ENCODE measurements around the gene FBXO22. TPM values are rescaled to one million over a fixed set of nuclear protein-coding genes. Genes with fewer than 3 reads are reported as not detected.
"Not testable (repeated sequence)": the region's sequence is repeated elsewhere in the genome, so short reads cannot be mapped to it uniquely, and the experiment has no call there.

Gene FBXO22
- total RNA-seq, 4 donors from 2014 or later: 8.0 to 26.9 (median 18.5) TPM

DNA sequence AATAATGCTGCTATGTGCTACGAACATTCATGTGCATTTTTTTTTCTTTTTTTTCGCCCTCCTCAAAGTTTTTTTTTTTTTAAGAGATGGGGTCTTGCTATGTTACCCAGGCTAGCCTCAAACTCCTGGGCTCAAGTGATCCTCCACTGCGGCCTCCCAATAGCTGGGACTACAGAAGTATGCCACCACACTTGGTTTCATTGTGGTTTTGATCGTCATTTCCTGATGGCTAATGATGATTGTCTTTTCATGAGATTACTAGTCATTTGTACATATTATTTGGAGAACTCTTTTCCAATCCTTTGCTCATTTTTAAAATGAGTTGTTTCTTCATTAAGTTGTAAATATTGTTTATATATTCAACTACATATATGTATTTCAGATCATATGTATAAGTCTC, 48.8 kb downstream of the FBXO22 start:
- Histone ChIP-seq H3K27ac (no peak overlapping the region), H3K4me1 (no peaks in the 10 kb centered on the region), H3K4me3 (no peak overlapping the region), H3K9me3 (no peaks in the 10 kb centered on the region), H3K36me3 (no peaks in the 10 kb centered on the region), H3K27me3 (peaks cover 26% of the 10 kb centered on the region)
- DNase-seq: no peak
- in situ Hi-C loops (cut with MboI; ENCODE audit: low pct_ligation_motif_present in 1 of 4, low pct_unique_long_range_greater_than_20kb in 1 of 4, low sequenced_read_pairs in 3 of 4): no loop called here
- intact Hi-C loops (cut with DNase I; ENCODE audit: low total_unique reads): no loop called here
- TF ChIP-seq POLR2AphosphoS5 (IDR thresholded peaks at IDR 0.05) (no peak), EP300 (IDR thresholded peaks at IDR 0.05; ENCODE audit: low read depth) (no peak), POLR2A (IDR thresholded peaks at IDR 0.05) (no peak)
- TF ChIP-seq, protein P1, sequence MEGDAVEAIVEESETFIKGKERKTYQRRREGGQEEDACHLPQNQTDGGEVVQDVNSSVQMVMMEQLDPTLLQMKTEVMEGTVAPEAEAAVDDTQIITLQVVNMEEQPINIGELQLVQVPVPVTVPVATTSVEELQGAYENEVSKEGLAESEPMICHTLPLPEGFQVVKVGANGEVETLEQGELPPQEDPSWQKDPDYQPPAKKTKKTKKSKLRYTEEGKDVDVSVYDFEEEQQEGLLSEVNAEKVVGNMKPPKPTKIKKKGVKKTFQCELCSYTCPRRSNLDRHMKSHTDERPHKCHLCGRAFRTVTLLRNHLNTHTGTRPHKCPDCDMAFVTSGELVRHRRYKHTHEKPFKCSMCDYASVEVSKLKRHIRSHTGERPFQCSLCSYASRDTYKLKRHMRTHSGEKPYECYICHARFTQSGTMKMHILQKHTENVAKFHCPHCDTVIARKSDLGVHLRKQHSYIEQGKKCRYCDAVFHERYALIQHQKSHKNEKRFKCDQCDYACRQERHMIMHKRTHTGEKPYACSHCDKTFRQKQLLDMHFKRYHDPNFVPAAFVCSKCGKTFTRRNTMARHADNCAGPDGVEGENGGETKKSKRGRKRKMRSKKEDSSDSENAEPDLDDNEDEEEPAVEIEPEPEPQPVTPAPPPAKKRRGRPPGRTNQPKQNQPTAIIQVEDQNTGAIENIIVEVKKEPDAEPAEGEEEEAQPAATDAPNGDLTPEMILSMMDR (IDR thresholded peaks at IDR 0.05): no peak
- WGBS, 2 donors (ENCODE audit: low coverage in 1 of 2): 74 to 84% methylated on average over 4 of the region's 4 CpGs

DNA sequence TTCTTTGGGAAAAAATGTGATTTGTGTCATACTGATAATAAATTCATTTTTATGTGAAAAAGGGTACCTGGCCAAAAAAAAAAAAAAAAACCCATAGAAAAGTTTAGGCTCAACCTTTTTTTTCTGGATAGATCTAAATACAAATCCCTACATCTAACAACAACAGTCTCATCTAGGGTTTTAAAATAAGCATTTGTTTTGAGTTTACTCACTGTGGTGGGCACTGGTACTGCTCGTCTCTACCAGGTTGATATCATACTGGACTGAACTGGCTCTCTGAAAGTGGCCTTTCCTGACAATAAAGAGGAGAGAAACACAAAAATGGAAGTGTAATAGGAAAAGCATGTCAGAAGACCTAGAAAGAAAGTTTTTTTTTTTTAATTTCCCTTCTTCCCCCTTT, 52.0 kb downstream of the FBXO22 start:
- in situ Hi-C loops (cut with MboI; ENCODE audit: low pct_ligation_motif_present in 1 of 4, low pct_unique_long_range_greater_than_20kb in 1 of 4, low sequenced_read_pairs in 3 of 4) (no loop called here), intact Hi-C loops (cut with DNase I; ENCODE audit: low total_unique reads) (no loop called here)
- no peaks in the 10 kb centered on the region for H3K9me3 ChIP-seq
- WGBS, 2 donors (ENCODE audit: low coverage in 1 of 2): 72 to 86% methylated on average over 1 of the region's 1 CpG
- no peak overlapping the region for H3K4me3 ChIP-seq
- H3K27ac ChIP-seq: no peak overlapping the region
- H3K4me1 ChIP-seq: no peaks in the 10 kb centered on the region
- TF ChIP-seq, protein P1 (IDR thresholded peaks at IDR 0.05): no peak
- TF ChIP-seq POLR2AphosphoS5 (IDR thresholded peaks at IDR 0.05) (no peak), EP300 (IDR thresholded peaks at IDR 0.05; ENCODE audit: low read depth) (no peak), POLR2A (IDR thresholded peaks at IDR 0.05) (no peak)
- peaks cover 19% of the 10 kb centered on the region for H3K27me3 ChIP-seq
- H3K36me3 ChIP-seq: no peaks in the 10 kb centered on the region
- DNase-seq: no peak

- intact Hi-C loops (cut with DNase I; ENCODE audit: low total_unique reads) (no loop called here), in situ Hi-C loops (cut with MboI; ENCODE audit: low pct_ligation_motif_present in 1 of 4, low pct_unique_long_range_greater_than_20kb in 1 of 4, low sequenced_read_pairs in 3 of 4) (no loop called here)
- TF ChIP-seq, protein P1 (IDR thresholded peaks at IDR 0.05): no peak
- TF ChIP-seq POLR2A (IDR thresholded peaks at IDR 0.05) (no peak), EP300 (IDR thresholded peaks at IDR 0.05; ENCODE audit: low read depth) (no peak), POLR2AphosphoS5 (IDR thresholded peaks at IDR 0.05) (no peak)
- Histone ChIP-seq H3K36me3 (no peaks in the 10 kb centered on the region), H3K9me3 (no peaks in the 10 kb centered on the region), H3K27me3 (no peaks in the 10 kb centered on the region), H3K27ac (no peak overlapping the region), H3K4me1 (peaks cover 0 to 4% (median 1%) of the 10 kb centered on the region in 4 donors), H3K4me3 (no peak overlapping the region)
- 73 to 95% methylated on average over 1 of the region's 1 CpG for WGBS, 2 donors (ENCODE audit: low coverage in 1 of 2)
- DNase-seq: no peak
These were observed 57.7 kb downstream of the FBXO22 start for GRCh38 chr15:75961331-75961730.

DNA sequence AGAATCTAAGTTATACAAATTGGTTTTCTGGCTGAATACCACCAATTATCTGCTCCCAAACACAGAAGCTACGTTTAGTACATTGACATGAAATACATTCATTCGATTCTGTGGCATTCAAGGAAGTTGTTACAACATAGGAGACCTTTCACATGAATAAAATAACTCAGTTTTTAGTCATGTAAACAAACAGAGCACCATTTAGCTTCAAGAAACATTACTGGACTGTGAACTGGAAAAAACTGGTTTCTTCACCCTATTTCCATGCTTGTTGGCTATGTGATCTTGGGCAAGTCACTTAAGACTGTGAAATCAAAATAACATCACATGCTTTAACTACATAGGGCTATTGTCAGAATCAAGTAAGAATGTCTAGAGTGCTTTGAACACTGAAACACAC, 62.4 kb downstream of the FBXO22 start:
- WGBS, 2 donors (ENCODE audit: low coverage in 1 of 2): 41 to 45% methylated on average over 2 of the region's 2 CpGs
- no peaks in the 10 kb centered on the region for H3K27me3 ChIP-seq
- H3K9me3 ChIP-seq: no peaks in the 10 kb centered on the region
- H3K4me1 ChIP-seq: peaks cover 0 to 4% (median 1%) of the 10 kb centered on the region in 4 donors
- TF ChIP-seq, protein P1 (IDR thresholded peaks at IDR 0.05): no peak
- no peak for TF ChIP-seq POLR2A (IDR thresholded peaks at IDR 0.05)
- no peak for TF ChIP-seq POLR2AphosphoS5 (IDR thresholded peaks at IDR 0.05)
- TF ChIP-seq EP300 (IDR thresholded peaks at IDR 0.05; ENCODE audit: low read depth): no peak
- no peak for DNase-seq
- no peak overlapping the region for H3K4me3 ChIP-seq
- in situ Hi-C loops (cut with MboI; ENCODE audit: low pct_ligation_motif_present in 1 of 4, low pct_unique_long_range_greater_than_20kb in 1 of 4, low sequenced_read_pairs in 3 of 4): no loop called here
- no peak overlapping the region for H3K27ac ChIP-seq
- H3K36me3 ChIP-seq: no peaks in the 10 kb centered on the region
- intact Hi-C loops (cut with DNase I; ENCODE audit: low total_unique reads): no loop called here

DNA sequence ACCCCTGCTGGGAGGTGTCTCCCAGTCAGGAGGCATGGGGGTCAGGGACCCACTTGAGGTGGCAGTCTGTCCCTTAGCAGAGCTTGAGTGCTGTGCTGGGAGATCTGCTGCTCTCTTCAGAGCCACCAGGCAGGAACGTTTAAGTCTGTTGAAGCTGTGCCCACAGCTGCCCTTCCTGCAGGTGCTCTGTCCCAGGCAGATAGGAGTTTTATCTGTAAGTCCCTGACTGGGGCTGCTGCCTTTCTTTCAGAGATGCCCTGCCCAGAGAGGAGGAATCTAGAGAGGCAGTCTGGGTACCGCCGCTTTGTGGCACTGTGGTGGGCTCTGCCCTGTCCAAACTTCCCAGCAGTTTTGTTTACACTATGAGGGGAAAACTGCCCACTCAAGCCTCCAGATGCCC, 73.1 kb downstream of the FBXO22 start:
- H3K4me1 ChIP-seq; intact Hi-C loops (cut with DNase I; ENCODE audit: low total_unique reads); H3K36me3 ChIP-seq; DNase-seq; H3K9me3 ChIP-seq; in situ Hi-C loops (cut with MboI; ENCODE audit: low pct_ligation_motif_present in 1 of 4, low pct_unique_long_range_greater_than_20kb in 1 of 4, low sequenced_read_pairs in 3 of 4); H3K27ac ChIP-seq; H3K4me3 ChIP-seq: not testable (repeated sequence)
- peaks cover 14% of the 10 kb centered on the region for H3K27me3 ChIP-seq
- WGBS, 2 donors (ENCODE audit: low coverage in 1 of 2): 93% methylated on average over 3 of the region's 3 CpGs; no CpG with 5 or more reads in 1 of the 2 donors
